PFSK-1 (cell line): ENCODE results near the gene EEF2.

Source experiments
- FOXP2 ChIP-seq: optimal IDR thresholded peaks from 2 replicates; pipeline ENCODE3; 2011; ENCODE audit warnings: borderline replicate concordance, control low read depth, inconsistent platforms; ENCODE audit not compliant: insufficient read depth; ENCODE audit errors: extremely low read length, extremely low read depth
- POLR2AphosphoS5 ChIP-seq: IDR thresholded peaks from 2 replicates; pipeline ENCODE4 v1.6.1; 2012; ENCODE audit warnings: low read depth, mild to moderate bottlenecking, control low read depth, low read length, moderate library complexity
- REST ChIP-seq, 2 experiments: IDR thresholded peaks; 2 replicates each; pipeline versions ENCODE4 v1.6.1 to v1.8.0; 2011 to 2012; ENCODE audit warnings: low read depth in 2 of 2, low read length in 2 of 2, control low read depth in 1 of 2, inconsistent platforms in 1 of 2, mild to moderate bottlenecking in 1 of 2, moderate library complexity in 1 of 2; ENCODE audit not compliant: insufficient read depth in 1 of 2

GRCh38 chr19:3985643-3986259 is 488 bp upstream of the EEF2 start:
- TF ChIP-seq REST (IDR thresholded peaks at IDR 0.05; ENCODE audit: insufficient read depth in 1 of 2, low read depth in 2 of 2, low read length in 2 of 2), result no peak
- no peak for TF ChIP-seq POLR2AphosphoS5
- TF ChIP-seq FOXP2, result no peak
